Mesenchymal stem cell (in vitro differentiated cells and primary cell): ENCODE results near the gene SPTSSB.

ENCODE experiments used
- DNase-seq: peaks from one replicate; pipeline ENCODE4 v3.0.0-alpha.2; 2013
- H2AFZ ChIP-seq: one replicate; pipeline ENCODE4 v1.6.1; 2013; ENCODE audit warnings: low read depth, mild to moderate bottlenecking, control low read depth, inconsistent platforms, low read length, moderate library complexity
- H2AK5ac ChIP-seq: 2 replicates; pipeline ENCODE4 v1.6.1; 2013; ENCODE audit warnings: low read length, moderate library complexity, mild to moderate bottlenecking, inconsistent platforms; ENCODE audit not compliant: severe bottlenecking
- H2BK120ac ChIP-seq: one replicate; pipeline ENCODE4 v1.6.1; 2013; ENCODE audit warnings: low read depth, mild to moderate bottlenecking, inconsistent platforms, low read length, moderate library complexity
- H2BK12ac ChIP-seq, 2 experiments: one replicate each; pipeline ENCODE4 v1.6.1; 2013; ENCODE audit warnings: inconsistent platforms in 2 of 2, low read length in 2 of 2, mild to moderate bottlenecking in 2 of 2, moderate library complexity in 2 of 2, control low read depth in 1 of 2
- H2BK15ac ChIP-seq: one replicate; pipeline ENCODE4 v1.6.1; 2013; ENCODE audit warnings: mild to moderate bottlenecking, low read depth, inconsistent platforms; ENCODE audit not compliant: poor library complexity, severe bottlenecking
- H2BK5ac ChIP-seq: 2 replicates; pipeline ENCODE4 v1.6.1; 2013; ENCODE audit warnings: low read depth, mild to moderate bottlenecking, low read length, control low read depth, inconsistent platforms; ENCODE audit not compliant: poor library complexity, severe bottlenecking
- H3K14ac ChIP-seq, 2 experiments: one replicate each; pipeline ENCODE4 v1.6.1; 2013; ENCODE audit warnings: inconsistent platforms in 2 of 2, low read length in 2 of 2, control low read depth in 1 of 2, mild to moderate bottlenecking in 1 of 2, moderate library complexity in 1 of 2
- H3K18ac ChIP-seq, 2 experiments: one replicate each; pipeline ENCODE4 v1.6.1; 2013; ENCODE audit warnings: inconsistent platforms in 2 of 2, low read length in 2 of 2, control low read depth in 1 of 2, low read depth in 1 of 2, mild to moderate bottlenecking in 1 of 2
- H3K23ac ChIP-seq, 2 experiments: one replicate each; pipeline ENCODE4 v1.6.1; 2013; ENCODE audit warnings: inconsistent platforms in 2 of 2, low read length in 2 of 2, mild to moderate bottlenecking in 2 of 2, moderate library complexity in 2 of 2, control low read depth in 1 of 2
- H3K27ac ChIP-seq: 2 replicates; pipeline ENCODE4 v1.5.1; 2013; ENCODE audit warnings: mild to moderate bottlenecking, moderate library complexity, low read length, control low read depth, inconsistent platforms; ENCODE audit not compliant: poor library complexity, severe bottlenecking
- H3K27me3 ChIP-seq, 2 experiments: 2 replicates each; pipeline versions ENCODE4 v1.6.1 to v1.7.0; 2013; ENCODE audit warnings: low read length in 2 of 2, mild to moderate bottlenecking in 2 of 2, moderate library complexity in 2 of 2, control low read depth in 1 of 2, inconsistent platforms in 1 of 2; ENCODE audit not compliant: control insufficient read depth in 1 of 2, insufficient read depth in 1 of 2
- H3K36me3 ChIP-seq, 2 experiments: 2 replicates each; pipeline versions ENCODE4 v1.6.1 to v1.7.0; 2013; ENCODE audit warnings: low read length in 2 of 2, control low read depth in 1 of 2, inconsistent platforms in 1 of 2, low read depth in 1 of 2, mild to moderate bottlenecking in 1 of 2; ENCODE audit not compliant: insufficient read depth in 2 of 2, control insufficient read depth in 1 of 2
- H3K4ac ChIP-seq, 2 experiments: one replicate each; pipeline ENCODE4 v1.6.1; 2013; ENCODE audit warnings: inconsistent platforms in 2 of 2, low read length in 2 of 2, mild to moderate bottlenecking in 2 of 2, moderate library complexity in 2 of 2, control low read depth in 1 of 2, low read depth in 1 of 2
- H3K4me1 ChIP-seq: 2 replicates; pipeline ENCODE4 v1.6.1; 2013; ENCODE audit warnings: low read depth, low read length, control low read depth; ENCODE audit not compliant: control insufficient read depth, insufficient read depth
- H3K4me2 ChIP-seq: 2 replicates; pipeline ENCODE4 v1.6.1; 2013; ENCODE audit warnings: low read length, mild to moderate bottlenecking, inconsistent platforms; ENCODE audit not compliant: poor library complexity, severe bottlenecking
- H3K4me3 ChIP-seq, 2 experiments: 2 replicates each; pipeline versions ENCODE4 v1.5.1 to v1.7.0; 2013; ENCODE audit warnings: low read length in 2 of 2, mild to moderate bottlenecking in 2 of 2, control low read depth in 1 of 2, low read depth in 1 of 2; ENCODE audit not compliant: insufficient read depth in 1 of 2
- H3K79me1 ChIP-seq: replicated peaks from 2 replicates; pipeline ENCODE4 v1.6.1; 2013; ENCODE audit warnings: mild to moderate bottlenecking, control low read depth, low read length, inconsistent platforms; ENCODE audit not compliant: poor library complexity, severe bottlenecking
- H3K9ac ChIP-seq: 2 replicates; pipeline ENCODE4 v1.7.0; 2013; ENCODE audit warnings: mild to moderate bottlenecking, low read length, moderate library complexity
- H3K9me3 ChIP-seq: 2 replicates; pipeline ENCODE4 v1.7.0; 2013; ENCODE audit warnings: mild to moderate bottlenecking, low read length; ENCODE audit not compliant: control insufficient read depth
- H4K8ac ChIP-seq: one replicate; pipeline ENCODE4 v1.6.1; 2013; ENCODE audit warnings: inconsistent platforms, mild to moderate bottlenecking, low read length, moderate library complexity
- H4K91ac ChIP-seq: one replicate; pipeline ENCODE4 v1.6.1; 2013; ENCODE audit warnings: mild to moderate bottlenecking, low read length, inconsistent platforms
- WGBS: methylation state at CpG from one replicate; pipeline ENCODE4 v1.1.7; 2013; ENCODE audit warnings: mixed read lengths; 5-methylcytosine and 5-hydroxymethylcytosine counted together

The SPTSSB gene

DNA sequence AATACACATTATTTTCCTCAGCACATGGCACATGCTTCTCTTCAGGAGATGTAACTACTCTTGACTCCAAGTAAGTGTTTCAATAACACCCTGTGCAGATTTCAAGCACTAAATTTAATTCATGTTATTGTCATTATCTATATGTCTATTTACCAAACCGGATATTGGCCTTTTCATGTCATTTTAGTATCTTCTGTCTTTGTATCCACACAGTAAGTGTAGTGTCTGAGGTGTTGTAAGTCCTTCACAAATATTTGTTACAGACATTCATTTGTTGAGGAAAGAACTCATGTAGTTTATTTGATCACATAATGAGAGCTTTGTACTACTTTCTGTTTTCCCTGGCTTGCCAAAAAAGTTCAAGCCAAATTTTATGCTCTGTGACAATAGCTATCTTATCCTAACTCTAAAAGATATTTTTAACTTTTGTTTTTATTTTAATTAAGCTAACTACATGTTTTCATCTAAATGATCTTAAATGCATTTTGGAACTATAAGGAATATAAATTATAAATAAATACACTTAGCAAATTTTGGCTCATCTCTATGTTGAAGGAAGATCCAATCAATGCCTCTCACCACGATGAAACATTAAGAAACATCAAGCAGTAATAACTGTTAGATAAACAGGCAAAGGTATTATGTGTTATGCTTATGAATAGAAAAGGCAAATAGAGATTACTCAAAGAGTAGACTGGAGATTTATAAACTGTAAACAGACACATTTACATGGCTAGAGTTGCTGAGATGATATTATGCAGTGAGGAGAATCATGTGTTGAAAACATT, 48.3 kb downstream of the SPTSSB start:
- no peak overlapping the region for H4K8ac ChIP-seq
- no peaks in the 10 kb centered on the region for H3K79me1 ChIP-seq
- H3K23ac ChIP-seq, result no peak overlapping the region
- H3K18ac ChIP-seq, result no peak overlapping the region
- no peak overlapping the region for H2BK15ac ChIP-seq
- H3K9ac ChIP-seq, result no peak overlapping the region
- no peak overlapping the region for H2AFZ ChIP-seq
- no peak overlapping the region for H3K4me2 ChIP-seq
- no peaks in the 10 kb centered on the region for H3K4me1 ChIP-seq
- H3K4ac ChIP-seq, result no peak overlapping the region
- no peak for DNase-seq
- H3K14ac ChIP-seq, result no peak overlapping the region
- H3K9me3 ChIP-seq, result peaks cover 10% of the 10 kb centered on the region
- H2AK5ac ChIP-seq, result no peak overlapping the region
- H2BK120ac ChIP-seq, result no peak overlapping the region
- H3K4me3 ChIP-seq, result no peak overlapping the region
- no peak overlapping the region for H3K27ac ChIP-seq
- WGBS, result no CpG with 5 or more reads among the region's 2 CpGs
- no peak overlapping the region for H2BK12ac ChIP-seq
- peaks cover 0 to 3% of the 10 kb centered on the region in 2 experiments for H3K27me3 ChIP-seq
- no peak overlapping the region for H2BK5ac ChIP-seq
- H4K91ac ChIP-seq, result no peak overlapping the region
- H3K36me3 ChIP-seq, result no peaks in the 10 kb centered on the region

DNA sequence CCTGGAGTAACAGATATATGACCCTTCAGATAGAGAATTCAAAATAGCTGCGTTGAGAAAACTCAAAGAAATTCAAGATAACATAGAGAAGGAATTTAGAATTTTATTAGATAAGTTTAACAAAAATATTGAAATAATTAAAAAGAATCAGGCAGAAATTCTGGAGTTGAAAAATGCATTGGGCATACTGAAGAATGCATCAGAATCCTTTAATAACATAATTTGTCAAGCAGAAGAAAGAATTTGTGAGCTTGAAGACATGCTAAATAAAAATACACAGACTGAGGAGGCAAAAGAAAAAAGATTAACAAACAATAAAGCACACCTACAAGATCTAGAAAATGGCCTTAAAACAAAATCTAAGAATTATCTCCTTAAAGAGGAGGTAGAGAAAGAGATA, 50.5 kb downstream of the SPTSSB start:
- Histone ChIP-seq H3K27me3 (peaks cover 0 to 3% of the 10 kb centered on the region in 2 experiments), H3K9ac (no peak overlapping the region), H2BK5ac (no peak overlapping the region), H2AFZ (no peak overlapping the region), H3K23ac (no peak overlapping the region), H3K4me3 (no peak overlapping the region), H2BK12ac (no peak overlapping the region), H3K4me1 (no peaks in the 10 kb centered on the region), H3K4me2 (no peak overlapping the region), H4K91ac (no peak overlapping the region), H3K9me3 (peaks cover 10% of the 10 kb centered on the region), H2BK15ac (no peak overlapping the region), H3K79me1 (no peaks in the 10 kb centered on the region), H3K14ac (no peak overlapping the region), H3K27ac (no peak overlapping the region), H3K18ac (no peak overlapping the region), H3K4ac (no peak overlapping the region), H2AK5ac (no peak overlapping the region), H2BK120ac (no peak overlapping the region), H3K36me3 (no peaks in the 10 kb centered on the region), H4K8ac (no peak overlapping the region)
- DNase-seq, result no peak
- WGBS, result no CpG with 5 or more reads among the region's 1 CpG

DNA sequence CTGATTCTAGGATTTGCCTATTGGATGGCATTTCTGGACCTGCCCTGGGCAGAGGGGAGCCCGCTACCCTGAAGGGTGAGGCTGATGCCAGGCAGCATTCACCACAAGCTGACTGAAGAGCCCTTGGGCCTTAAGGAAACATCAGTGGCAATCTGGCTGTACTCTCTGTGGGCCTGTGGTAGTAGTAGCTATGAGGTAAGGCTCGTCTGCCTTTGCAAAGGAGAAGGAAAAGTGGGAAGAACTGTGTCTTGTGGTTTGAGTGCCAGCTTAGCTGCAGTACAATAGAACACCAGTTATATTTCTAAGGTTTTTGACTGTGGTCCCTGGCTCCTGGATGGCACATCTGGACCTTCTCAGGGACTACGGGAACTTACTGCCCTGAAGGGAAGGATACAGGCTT, 51.5 kb downstream of the SPTSSB start:
- DNase-seq, result no peak
- Histone ChIP-seq H3K27ac (no peak overlapping the region), H3K4me3 (no peak overlapping the region), H3K79me1 (no peaks in the 10 kb centered on the region), H3K14ac (no peak overlapping the region), H4K91ac (no peak overlapping the region), H2BK15ac (no peak overlapping the region), H3K23ac (no peak overlapping the region), H2BK5ac (no peak overlapping the region), H3K9ac (no peak overlapping the region), H4K8ac (no peak overlapping the region), H2AFZ (no peak overlapping the region), H3K4ac (no peak overlapping the region), H3K9me3 (peaks cover 10% of the 10 kb centered on the region), H2BK120ac (no peak overlapping the region), H3K36me3 (no peaks in the 10 kb centered on the region), H3K18ac (no peak overlapping the region), H2BK12ac (no peak overlapping the region), H2AK5ac (no peak overlapping the region), H3K4me1 (no peaks in the 10 kb centered on the region), H3K4me2 (no peak overlapping the region), H3K27me3 (peaks cover 0 to under 1% of the 10 kb centered on the region in 2 experiments)
- WGBS, result 78% methylated on average over 3 of the region's 3 CpGs

DNA sequence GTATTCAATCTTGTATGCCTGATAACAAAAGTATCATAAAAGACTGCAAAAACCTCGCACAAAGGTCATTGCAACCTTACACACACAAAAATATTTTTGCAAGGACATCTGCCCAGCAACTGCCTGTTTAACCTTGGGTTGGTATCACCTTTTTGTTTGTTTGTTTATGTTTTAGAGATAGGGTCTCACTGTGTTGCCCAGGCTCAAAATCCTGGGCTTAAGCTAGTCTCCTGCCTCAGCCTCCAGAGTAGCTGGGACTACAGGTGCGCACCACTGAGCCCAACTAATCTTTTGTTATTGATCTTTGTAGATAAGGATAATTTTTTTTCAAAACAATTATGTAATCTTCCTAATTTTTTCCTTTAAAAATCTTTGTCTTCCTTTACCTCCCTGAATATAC, 54.2 kb downstream of the SPTSSB start:
- no CpG with 5 or more reads among the region's 2 CpGs for WGBS

More for the DNA sequence above, 54.2 kb downstream of the SPTSSB start:
- Histone ChIP-seq H3K27me3 (no peaks in the 10 kb centered on the region), H3K4me2 (no peak overlapping the region), H3K9me3 (peaks cover 10% of the 10 kb centered on the region), H2AFZ (no peak overlapping the region), H2BK12ac (no peak overlapping the region), H3K79me1 (no peaks in the 10 kb centered on the region), H3K18ac (no peak overlapping the region), H4K8ac (no peak overlapping the region), H2BK120ac (no peak overlapping the region), H3K4ac (no peak overlapping the region), H3K36me3 (no peaks in the 10 kb centered on the region), H4K91ac (no peak overlapping the region), H2BK5ac (no peak overlapping the region), H2BK15ac (no peak overlapping the region), H2AK5ac (no peak overlapping the region), H3K4me3 (no peak overlapping the region), H3K27ac (no peak overlapping the region), H3K14ac (no peak overlapping the region), H3K9ac (peak overlapping the region; percentile 62), H3K4me1 (no peaks in the 10 kb centered on the region), H3K23ac (no peak overlapping the region)
- DNase-seq, result no peak
